ENCODE data around the gene ZNF768. TPM values are rescaled to one million over a fixed set of nuclear protein-coding genes. Genes with fewer than 3 reads are reported as not detected.
A peak's percentile ranks its signal among the peaks of the same experiment; 100 is the strongest.

Gene ZNF768
- total and polyA plus RNA-seq, 2 of the 13 experiments (the other 11 are each of a cell fraction or from before 2014, with no cell fraction given), result 26.7 to 34.4 TPM

GRCh38 chr16:30488764-30489605, 37.4 kb downstream of the ZNF768 start (continued):
- TF ChIP-seq ZNF629 (CRISPR knock-in tag; conservative IDR thresholded peaks at IDR 0.05) (0 out of 2 replicates have a peak, but pooled peaks have one; percentile 35), STAT6 (CRISPR knock-in tag; IDR thresholded peaks at IDR 0.05; ENCODE audit: borderline replicate concordance) (no peak), RFXANK (CRISPR knock-in tag; IDR thresholded peaks at IDR 0.05) (no peak), ZNF24 (IDR thresholded peaks at IDR 0.05) (0 out of 2 replicates have a peak, but pooled peaks have one; percentile 22), ZNF563 (CRISPR knock-in tag; IDR thresholded peaks at IDR 0.05) (peak; percentile 70; the same call in 1 of the 2 replicates), ZSCAN30 (CRISPR knock-in tag; IDR thresholded peaks at IDR 0.05) (no peak), ZNF282 (IDR thresholded peaks at IDR 0.05; ENCODE audit: partially characterized antibody) (no peak), PRMT3 (CRISPR knock-in tag; IDR thresholded peaks at IDR 0.05; ENCODE audit: borderline replicate concordance, low read depth) (no peak), DBP (CRISPR knock-in tag; IDR thresholded peaks at IDR 0.05; ENCODE audit: not compliant biosample characterization) (no peak), KDM1A (CRISPR knock-in tag; IDR thresholded peaks at IDR 0.05) (peak; percentile 95), ZNF724P (CRISPR knock-in tag; IDR thresholded peaks at IDR 0.05; ENCODE audit: borderline replicate concordance) (no peak), NR3C1 (CRISPR knock-in tag; IDR thresholded peaks at IDR 0.05) (no peak), POLR2AphosphoS5 (IDR thresholded peaks at IDR 0.05; ENCODE audit: low read depth, low read length) (no peak), ZKSCAN5 (CRISPR knock-in tag; IDR thresholded peaks at IDR 0.05) (no peak), SOX6 (IDR thresholded peaks at IDR 0.05) (no peak), SOX6 (CRISPR knock-in tag; IDR thresholded peaks at IDR 0.05) (peak; percentile 82), GTF3A (CRISPR knock-in tag; conservative IDR thresholded peaks at IDR 0.05) (no peak), PRDM4 (CRISPR knock-in tag; IDR thresholded peaks at IDR 0.05; ENCODE audit: borderline replicate concordance) (no peak), SRSF9 (IDR thresholded peaks at IDR 0.05; ENCODE audit: borderline replicate concordance, insufficient read depth, low read depth, low read length, poor library complexity, severe bottlenecking) (no peak), RARA (CRISPR knock-in tag; IDR thresholded peaks at IDR 0.05) (peak; percentile 71), ZNF34 (CRISPR knock-in tag; IDR thresholded peaks at IDR 0.05; ENCODE audit: borderline replicate concordance) (no peak), MIXL1 (CRISPR knock-in tag; IDR thresholded peaks at IDR 0.05) (0 out of 2 replicates have a peak, but pooled peaks have one; percentile 76)

Data from HepG2 (cell line).